SK-MEL-5 (cell line): ENCODE measurements around the gene SLCO1A2. TPM values are rescaled to one million over a fixed set of nuclear protein-coding genes. Genes with fewer than 3 reads are reported as not detected.

Experiments
- DNase-seq: peaks from one replicate; pipeline ENCODE4 v3.0.0-alpha.2; 2016; ENCODE audit warnings: low read depth, low spot score
- in situ Hi-C: cut with HindIII; loops from 2 replicates; pipeline ENCODE4 v1.10.0; 2016; ENCODE audit warnings: low sequenced_read_pairs, high pct_unique_total_duplicates, low pct_unique_long_range_greater_than_20kb
- total RNA-seq: library from RNA; depleted of rRNA; stranded (reverse); fragments of >200 nt; shearing (Covaris generic); gene quantifications from 2 replicates; pipeline ENCODE4 v1.2.3, GENCODE V29; 2014; rRNA removed

The SLCO1A2 gene
- total RNA-seq, 1 experiment from 2014 or later: not detected

DNA sequence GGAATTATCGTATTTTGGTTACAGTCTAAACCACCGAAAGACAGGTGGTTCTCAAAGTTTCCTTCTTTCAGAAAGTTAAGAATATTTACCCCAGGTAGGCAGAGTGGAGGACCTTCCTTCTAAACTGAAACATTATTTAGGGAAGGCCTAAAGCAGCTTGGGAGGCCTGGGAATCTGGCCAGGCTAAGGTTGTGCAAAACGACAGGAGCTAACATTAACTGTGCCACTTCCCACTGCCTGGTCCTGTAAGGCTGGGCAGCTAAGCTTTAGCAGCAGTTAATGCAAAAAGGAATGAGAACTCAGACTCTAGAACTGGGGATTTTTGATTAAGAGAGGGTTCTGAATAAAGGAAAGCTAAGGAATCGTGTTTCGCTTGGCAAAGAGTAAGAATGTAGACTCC is 82.6 kb downstream of the SLCO1A2 start:
- in situ Hi-C loops: no loop called here
- DNase-seq: no peak

DNA sequence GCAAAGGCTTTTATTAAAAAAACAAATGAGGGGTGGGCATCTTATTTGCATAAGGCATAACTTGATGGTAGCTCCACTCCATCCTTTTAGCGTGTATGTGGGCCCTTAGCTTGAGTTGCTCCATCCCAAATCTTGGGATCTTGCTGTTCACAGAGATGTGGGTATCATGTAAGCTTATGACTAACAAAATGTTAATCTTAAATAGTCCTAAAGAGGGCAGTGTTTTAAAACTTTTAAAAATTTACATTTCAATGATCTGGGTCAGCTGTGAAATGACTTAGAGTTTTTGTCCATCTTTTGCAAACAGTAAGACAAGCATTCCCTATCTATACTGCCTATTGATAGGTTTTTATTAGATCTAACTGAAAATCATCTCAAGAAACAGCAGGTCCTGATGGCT is 86.0 kb downstream of the SLCO1A2 start:
- DNase-seq: peak; percentile 28

DNA sequence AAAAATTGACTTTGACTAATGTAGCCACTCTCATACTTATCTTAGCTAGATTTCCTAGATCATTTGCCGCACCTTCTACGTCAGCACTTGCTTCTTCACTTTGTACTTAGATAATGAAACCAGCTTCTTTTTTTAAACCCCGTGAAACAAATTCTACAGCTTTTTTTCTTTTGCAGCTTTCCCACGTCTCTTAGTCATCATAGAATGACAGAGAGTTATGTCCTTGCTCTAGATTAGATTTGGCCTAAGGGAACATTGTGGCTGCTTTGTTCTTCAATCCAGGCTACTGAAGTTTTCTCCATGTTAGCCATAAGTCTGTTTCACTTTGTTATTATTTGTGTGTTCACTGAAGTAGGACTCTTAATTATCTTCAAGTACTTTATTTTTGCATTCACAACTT is 94.9 kb downstream of the SLCO1A2 start:
- in situ Hi-C loops: no loop called here
- DNase-seq: no peak

More for the DNA sequence above, 86.0 kb downstream of the SLCO1A2 start:
- in situ Hi-C loops: no loop called here

DNA sequence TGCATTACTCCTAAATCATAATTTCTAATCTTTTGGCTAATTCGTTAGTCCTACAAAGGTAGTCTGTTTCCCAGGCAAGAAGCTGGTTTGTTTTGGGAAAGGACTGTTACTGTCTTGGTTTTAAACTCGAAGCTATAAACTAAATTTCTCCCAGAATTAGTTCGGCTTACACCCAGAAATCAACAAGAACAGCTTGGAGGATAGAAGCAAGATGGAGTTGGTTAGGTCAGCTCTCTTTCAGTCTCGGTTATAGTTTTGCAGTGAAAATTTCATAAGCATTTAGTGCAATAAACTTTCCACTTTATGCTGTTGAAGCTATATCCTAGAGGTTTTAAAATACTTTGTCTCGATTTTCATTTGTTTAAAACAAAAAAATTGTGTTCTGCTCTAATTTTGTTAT is 100.3 kb downstream of the SLCO1A2 start:
- in situ Hi-C loops: no loop called here
- DNase-seq: no peak

DNA sequence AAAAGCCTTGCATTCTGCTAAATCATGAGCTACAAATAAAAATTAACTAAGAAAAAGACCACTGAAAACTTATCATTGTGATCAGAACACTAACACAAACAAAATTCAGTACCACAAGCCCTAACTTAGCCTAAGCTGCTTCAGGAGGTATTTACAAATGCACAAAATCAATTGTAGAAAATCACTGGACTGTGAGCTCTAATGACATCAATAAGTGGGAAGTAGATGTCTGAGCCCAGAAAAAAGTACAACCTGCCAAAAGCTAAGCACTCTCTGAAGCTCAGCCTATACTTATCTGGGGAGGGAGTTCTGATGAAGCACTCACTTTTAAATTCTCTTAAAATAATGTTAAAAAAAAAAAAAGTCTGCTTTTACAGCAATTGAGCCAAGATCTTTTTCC is 110.8 kb downstream of the SLCO1A2 start:
- DNase-seq: no peak
- in situ Hi-C loops: no loop called here

DNA sequence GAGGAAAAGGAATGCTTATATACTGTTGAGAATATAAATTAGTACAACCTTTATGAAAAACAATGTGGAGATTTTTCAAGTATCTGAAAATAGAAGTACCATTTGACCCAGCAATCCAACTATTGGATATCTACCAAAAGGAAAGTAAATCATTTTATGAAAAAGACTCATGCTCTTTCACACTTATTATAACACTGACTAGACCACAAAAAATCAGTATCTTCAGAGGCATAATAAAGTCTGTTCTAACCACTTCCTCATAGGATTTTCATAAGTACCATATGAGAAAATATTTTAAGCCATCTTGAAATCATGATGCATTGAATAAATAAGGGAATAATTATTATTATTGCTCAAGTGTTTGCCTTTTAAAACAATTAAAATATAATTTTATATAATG is 112.9 kb downstream of the SLCO1A2 start:
- DNase-seq: no peak
- in situ Hi-C loops: no loop called here

DNA sequence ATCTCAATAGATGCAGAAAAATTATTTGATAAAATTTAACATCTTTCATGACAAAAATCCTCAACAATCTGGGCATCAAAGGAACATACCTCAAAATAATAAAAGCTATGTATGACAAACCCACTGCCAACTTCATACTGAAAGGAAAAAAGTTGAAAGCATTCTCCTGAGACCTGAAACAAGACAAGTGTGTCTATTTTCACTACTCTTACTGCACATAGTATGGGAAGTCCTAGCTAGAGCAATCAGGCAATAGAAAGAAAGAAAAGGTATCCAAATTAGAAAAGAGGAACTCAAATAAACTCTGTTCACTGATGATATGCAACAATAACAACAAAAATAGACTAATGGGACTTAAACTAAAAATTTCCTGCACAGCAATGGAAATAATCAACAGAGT is 113.6 kb downstream of the SLCO1A2 start:
- in situ Hi-C loops: no loop called here
- DNase-seq: no peak

DNA sequence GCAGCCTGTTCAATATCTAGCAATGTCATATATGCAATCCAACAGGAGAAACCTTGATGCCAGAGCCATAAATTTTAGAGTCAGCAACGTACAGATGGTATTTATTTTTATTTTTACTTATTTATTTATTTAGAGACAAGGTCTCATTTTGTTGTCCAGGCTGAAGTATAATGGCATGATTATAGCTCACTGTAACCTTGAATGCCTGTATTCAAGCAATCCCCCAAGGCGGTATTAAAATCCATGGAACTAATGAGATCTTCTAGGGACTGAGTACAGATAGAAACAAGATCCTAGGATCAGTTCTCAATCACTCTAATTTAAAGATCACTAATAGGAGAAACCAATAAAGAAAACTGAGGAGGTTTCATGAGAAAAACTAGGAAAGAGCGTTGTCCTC is 114.5 kb downstream of the SLCO1A2 start:
- in situ Hi-C loops: no loop called here
- DNase-seq: peak; percentile 79

DNA sequence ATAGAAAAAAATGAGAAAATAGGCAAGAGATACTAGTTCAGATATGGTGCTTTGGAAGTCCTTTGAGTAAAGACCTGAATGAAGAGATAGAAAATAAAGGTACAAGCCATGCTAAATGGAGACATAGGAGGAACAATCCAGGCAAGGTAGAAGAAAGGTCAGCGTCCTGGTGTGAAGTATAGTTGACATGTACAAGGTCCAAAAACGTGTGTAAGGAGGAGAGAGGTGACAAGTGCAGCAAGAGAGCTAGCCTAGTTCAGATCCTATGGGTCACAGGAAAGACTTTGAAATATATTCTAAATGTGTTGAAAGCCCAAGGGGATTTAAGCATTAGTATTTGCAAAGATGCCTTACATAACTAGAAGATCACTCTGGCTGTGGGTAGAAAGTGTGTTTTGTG is 115.5 kb downstream of the SLCO1A2 start:
- in situ Hi-C loops: no loop called here
- no peak for DNase-seq

Other genes starting within 250 kb of the SLCO1A2 start
- gene SLCO1B1, start 203.7 kb downstream of the SLCO1A2 start, total RNA-seq: not detected in 2 replicates
- not detected in 2 replicates for gene IAPP, start 38.0 kb upstream of the SLCO1A2 start, total RNA-seq
- gene PYROXD1, start 102.7 kb upstream of the SLCO1A2 start, total RNA-seq: 10.6 and 11.4 TPM in 2 replicates
- 72.1 and 73.2 TPM in 2 replicates for gene RECQL, start 166.7 kb upstream of the SLCO1A2 start, total RNA-seq
- gene GOLT1B, start 166.9 kb upstream of the SLCO1A2 start, total RNA-seq: 60.4 and 66.6 TPM in 2 replicates
- gene SPX, start 191.4 kb upstream of the SLCO1A2 start, total RNA-seq: 2.6 and 4.0 TPM in 2 replicates